CD14-positive monocyte (primary cell): ENCODE results near the gene CNIH2. TPM values are rescaled to one million over a fixed set of nuclear protein-coding genes. Genes with fewer than 3 reads are reported as not detected.

Experiments
- DNase-seq, 3 donors: peaks; one replicate each; pipeline ENCODE4 v3.0.0-alpha.2; 2011 to 2022
- H2AFZ ChIP-seq: 2 replicates; pipeline ENCODE4 v1.6.0; 2012; ENCODE audit warnings: mild to moderate bottlenecking, low read depth, low read length, inconsistent platforms; ENCODE audit not compliant: insufficient read depth, poor library complexity, severe bottlenecking
- H3K27ac ChIP-seq, 2 donors: 1 replicate in 1 of 2; 2 replicates in 1 of 2; pipeline ENCODE4 v1.5.1; 2012 to 2013; ENCODE audit warnings: low read length in 2 of 2, control low read depth in 1 of 2, inconsistent platforms in 1 of 2, low read depth in 1 of 2, mild to moderate bottlenecking in 1 of 2
- H3K27me3 ChIP-seq, 2 donors: one replicate each; pipeline versions ENCODE4 v1.6.0 to v1.6.1; 2011 to 2013; ENCODE audit warnings: low read length in 2 of 2; ENCODE audit not compliant: control insufficient read depth in 2 of 2, insufficient read depth in 2 of 2
- H3K36me3 ChIP-seq, 2 donors: replicated peaks in 1 of 2; 1 replicate in 1 of 2; 2 replicates in 1 of 2; pipeline versions ENCODE4 v1.5.1 to v1.6.1; 2012 to 2013; ENCODE audit warnings: low read length in 2 of 2, control low read depth in 1 of 2, inconsistent platforms in 1 of 2, mild to moderate bottlenecking in 1 of 2; ENCODE audit not compliant: insufficient read depth in 2 of 2, control insufficient read depth in 1 of 2
- H3K4me1 ChIP-seq, 2 donors: 1 replicate in 1 of 2; 2 replicates in 1 of 2; pipeline versions ENCODE4 v1.5.1 to v1.6.1; 2012 to 2013; ENCODE audit warnings: low read length in 2 of 2, control low read depth in 1 of 2, inconsistent platforms in 1 of 2, mild to moderate bottlenecking in 1 of 2, moderate library complexity in 1 of 2; ENCODE audit not compliant: insufficient read depth in 2 of 2, control insufficient read depth in 1 of 2
- H3K4me2 ChIP-seq: replicated peaks from 2 replicates; pipeline ENCODE3; 2012; ENCODE audit warnings: low read length, moderate library complexity, mild to moderate bottlenecking; ENCODE audit not compliant: poor library complexity, severe bottlenecking; ENCODE audit errors: extremely low read depth
- H3K4me3 ChIP-seq, 3 experiments: fragments of 200-600 bp in 1 of 3; sonication (generic) in 1 of 3; replicated peaks in 1 of 3; 1 replicate in 2 of 3; 2 replicates in 1 of 3; pipeline ENCODE4 v1.5.1; 2011 to 2013; ENCODE audit warnings: low read length in 3 of 3, mild to moderate bottlenecking in 3 of 3, control low read depth in 2 of 3, low read depth in 2 of 3, inconsistent platforms in 1 of 3, moderate library complexity in 1 of 3
- H3K79me2 ChIP-seq: 2 replicates; pipeline ENCODE4 v1.6.0; 2012; ENCODE audit warnings: mild to moderate bottlenecking, control low read depth, inconsistent platforms, low read length, moderate library complexity; ENCODE audit not compliant: insufficient read depth
- H3K9ac ChIP-seq: 2 replicates; pipeline ENCODE4 v1.6.0; 2017; ENCODE audit warnings: low read length, mild to moderate bottlenecking; ENCODE audit not compliant: insufficient read depth, poor library complexity, severe bottlenecking
- H3K9me3 ChIP-seq, 2 donors: replicated peaks in 1 of 2; 1 replicate in 1 of 2; 2 replicates in 1 of 2; pipeline versions ENCODE4 v1.5.1 to v1.6.1; 2012 to 2013; ENCODE audit warnings: low read length in 2 of 2, control low read depth in 1 of 2; ENCODE audit not compliant: control insufficient read depth in 1 of 2, insufficient read depth in 1 of 2
- H4K20me1 ChIP-seq: 2 replicates; pipeline ENCODE4 v1.6.0; 2012; ENCODE audit warnings: mild to moderate bottlenecking, low read length, control low read depth, moderate library complexity; ENCODE audit not compliant: insufficient read depth
- H3K27ac Mint-ChIP-seq, 7 donors: one replicate each; pipeline ENCODE4 v1.8.0; 2020; ENCODE audit warnings: mild to moderate bottlenecking in 7 of 7, mixed read lengths in 7 of 7, moderate library complexity in 6 of 7, inconsistent platforms in 2 of 7
- H3K27me3 Mint-ChIP-seq, 3 donors: one replicate each; pipeline ENCODE4 v1.8.0; 2021 to 2022; ENCODE audit warnings: low read depth in 3 of 3, mild to moderate bottlenecking in 3 of 3, mixed read lengths in 3 of 3, moderate library complexity in 3 of 3, inconsistent platforms in 1 of 3
- H3K36me3 Mint-ChIP-seq, 2 donors: one replicate each; pipeline ENCODE4 v1.8.0; 2020; ENCODE audit warnings: mixed read lengths in 2 of 2, inconsistent platforms in 1 of 2, mild to moderate bottlenecking in 1 of 2
- H3K4me1 Mint-ChIP-seq: one replicate; pipeline ENCODE4 v1.8.0; 2020; ENCODE audit warnings: mild to moderate bottlenecking, mixed read lengths
- H3K4me3 Mint-ChIP-seq, 2 donors: one replicate each; pipeline ENCODE4 v1.8.0; 2020; ENCODE audit warnings: mild to moderate bottlenecking in 2 of 2, mixed read lengths in 2 of 2, moderate library complexity in 1 of 2
- H3K9me3 Mint-ChIP-seq, 7 donors: one replicate each; pipeline ENCODE4 v1.8.0; 2020 to 2022; ENCODE audit warnings: mixed read lengths in 7 of 7, mild to moderate bottlenecking in 6 of 7, moderate library complexity in 6 of 7, inconsistent platforms in 2 of 7
- CTCF ChIP-seq: fragments of 200-600 bp; IDR thresholded peaks from one replicate; pipeline ENCODE4 v1.8.0; 2022; ENCODE audit warnings: antibody characterized with exemption, mild to moderate bottlenecking
- WGBS: methylation state at CpG from one replicate; pipeline ENCODE4 v1.1.5; 2013; ENCODE audit warnings: missing lambda C conversion rate; ENCODE audit not compliant: insufficient coverage; 5-methylcytosine and 5-hydroxymethylcytosine counted together
- intact Hi-C, 2 donors: fragments of 100-400 bp; cut with micrococcal nuclease; formaldehyde crosslinking; loops; one replicate each; pipeline versions ENCODE4 v1.15.0 to v1.15.1; 2023
- polyA plus RNA-seq, 3 donors: library from polyadenylated mRNA; depleted of rRNA in 1 of 3; unstranded in 2 of 3; stranded (reverse) in 1 of 3; fragments of 300-500 nt in 2 of 3; fragments of >200 nt in 1 of 3; fragmentation: Illumina TruSeq in 2 of 3; gene quantifications; 1 replicate in 2 of 3; 2 replicates in 1 of 3; pipeline ENCODE4 v1.2.3, GENCODE V29; 2012 to 2021

CNIH2 gene
- polyA plus RNA-seq, 3 donors = 1.2 TPM; not detected in 2

DNA sequence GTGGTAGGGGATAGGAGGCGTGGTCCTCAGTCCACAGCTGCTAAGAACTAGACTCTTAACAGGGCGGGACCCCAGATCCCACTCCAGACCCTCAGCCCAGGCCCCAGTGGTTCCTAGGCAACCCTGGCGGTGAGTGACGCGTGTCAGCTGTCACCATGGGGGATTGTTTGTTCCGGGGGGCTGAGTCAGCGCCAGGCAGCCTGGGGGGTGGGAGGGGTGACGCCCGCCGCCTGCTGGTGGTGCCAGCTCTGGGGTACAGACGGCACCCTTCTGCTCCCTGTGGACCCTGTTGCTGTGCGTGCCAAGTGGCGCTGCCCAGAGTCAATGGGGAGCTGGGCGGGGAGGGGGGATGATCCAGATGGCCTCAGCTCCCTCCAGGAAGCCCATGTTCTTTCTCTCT, 2.5 kb downstream of the CNIH2 start:
- no peak overlapping the region for H3K9ac ChIP-seq
- 93% methylated on average over 9 of the region's 14 CpGs for WGBS
- H3K4me3 ChIP-seq = no peak overlapping the region
- H3K79me2 ChIP-seq = no peaks in the 10 kb centered on the region
- TF ChIP-seq CTCF = no peak
- H3K27me3 ChIP-seq = peaks cover 3 to 23% of the 10 kb centered on the region in 2 donors
- Mint-ChIP-seq H3K36me3 (peaks cover 28 to 32% of the 10 kb centered on the region in 2 donors), H3K4me1 (peaks cover 23% of the 10 kb centered on the region), H3K9me3 (peaks cover 0 to 7% (median 2%) of the 10 kb centered on the region in 7 donors), H3K4me3 (no peak overlapping the region), H3K27ac (no peak overlapping the region), H3K27me3 (peaks cover 24 to 35% (median 35%) of the 10 kb centered on the region in 3 donors)
- no peak for DNase-seq
- no peaks in the 10 kb centered on the region for H3K9me3 ChIP-seq
- intact Hi-C loops = no loop called here
- peaks cover 14 to 25% of the 10 kb centered on the region in 2 donors for H3K36me3 ChIP-seq
- peaks cover 56% of the 10 kb centered on the region for H4K20me1 ChIP-seq
- H2AFZ ChIP-seq = no peak overlapping the region
- H3K27ac ChIP-seq = no peak overlapping the region
- peaks cover 8 to 23% of the 10 kb centered on the region in 2 donors for H3K4me1 ChIP-seq
- no peak overlapping the region for H3K4me2 ChIP-seq

- Histone ChIP-seq H3K4me2 (no peak overlapping the region), H3K9ac (no peak overlapping the region), H4K20me1 (peaks cover 55% of the 10 kb centered on the region), H3K4me1 (peaks cover 8 to 23% of the 10 kb centered on the region in 2 donors), H3K4me3 (no peak overlapping the region), H2AFZ (no peak overlapping the region), H3K27me3 (peaks cover 3 to 23% of the 10 kb centered on the region in 2 donors), H3K36me3 (peaks cover 8 to 20% of the 10 kb centered on the region in 2 donors), H3K79me2 (no peaks in the 10 kb centered on the region), H3K27ac (no peak overlapping the region), H3K9me3 (no peaks in the 10 kb centered on the region)
- Mint-ChIP-seq H3K27me3 (peaks cover 23 to 35% (median 35%) of the 10 kb centered on the region in 3 donors), H3K4me1 (peaks cover 23% of the 10 kb centered on the region), H3K9me3 (peaks cover 0 to 7% (median 2%) of the 10 kb centered on the region in 7 donors), H3K36me3 (peaks cover 23 to 28% of the 10 kb centered on the region in 2 donors), H3K4me3 (no peak overlapping the region), H3K27ac (peak overlapping the region in 4 of 7 donors; percentile 16 to 72 (median 30))
- no peak for TF ChIP-seq CTCF
- 96% methylated on average over 2 of the region's 6 CpGs for WGBS
- DNase-seq = no peak
- intact Hi-C loops = no loop called here
These were observed 3.0 kb downstream of the CNIH2 start for GRCh38 chr11:66281001-66281400.
